Measurements from ENCODE around the gene TOR1A. TPM values are rescaled to one million over a fixed set of nuclear protein-coding genes. Genes with fewer than 3 reads are reported as not detected.

TOR1A gene
- polyA plus RNA-seq, 1 donor (not counting 4 experiments of a cell fraction or from before 2014, with no cell fraction given), result 60.6 TPM

DNA sequence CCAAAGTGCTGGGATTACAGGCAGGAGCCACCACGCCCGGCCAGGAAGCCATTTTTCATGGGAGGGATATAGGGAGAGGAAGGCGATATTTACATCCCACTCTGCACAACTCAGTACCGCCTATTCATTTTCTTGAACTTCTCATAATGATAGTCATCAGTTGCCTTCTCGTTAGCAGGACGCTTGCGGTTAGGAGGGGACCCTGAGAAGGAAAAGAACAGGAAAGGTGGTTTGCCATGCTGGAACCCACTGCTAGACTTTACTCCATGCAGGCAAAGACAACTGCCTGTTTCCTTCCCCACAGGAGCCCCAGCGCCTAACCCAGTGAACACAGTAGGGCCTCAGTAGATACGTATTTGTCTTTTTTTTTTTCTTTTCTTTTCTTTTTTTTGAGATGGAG lies 4.1 kb upstream of the TOR1A start:
- DNase-seq (ENCODE audit: low read depth, low spot score) (no peak), FAIRE-seq (no peak)
- TF ChIP-seq EZH2 (IDR thresholded peaks at IDR 0.05; ENCODE audit: low read length), result no peak
- TF ChIP-seq, protein P1, sequence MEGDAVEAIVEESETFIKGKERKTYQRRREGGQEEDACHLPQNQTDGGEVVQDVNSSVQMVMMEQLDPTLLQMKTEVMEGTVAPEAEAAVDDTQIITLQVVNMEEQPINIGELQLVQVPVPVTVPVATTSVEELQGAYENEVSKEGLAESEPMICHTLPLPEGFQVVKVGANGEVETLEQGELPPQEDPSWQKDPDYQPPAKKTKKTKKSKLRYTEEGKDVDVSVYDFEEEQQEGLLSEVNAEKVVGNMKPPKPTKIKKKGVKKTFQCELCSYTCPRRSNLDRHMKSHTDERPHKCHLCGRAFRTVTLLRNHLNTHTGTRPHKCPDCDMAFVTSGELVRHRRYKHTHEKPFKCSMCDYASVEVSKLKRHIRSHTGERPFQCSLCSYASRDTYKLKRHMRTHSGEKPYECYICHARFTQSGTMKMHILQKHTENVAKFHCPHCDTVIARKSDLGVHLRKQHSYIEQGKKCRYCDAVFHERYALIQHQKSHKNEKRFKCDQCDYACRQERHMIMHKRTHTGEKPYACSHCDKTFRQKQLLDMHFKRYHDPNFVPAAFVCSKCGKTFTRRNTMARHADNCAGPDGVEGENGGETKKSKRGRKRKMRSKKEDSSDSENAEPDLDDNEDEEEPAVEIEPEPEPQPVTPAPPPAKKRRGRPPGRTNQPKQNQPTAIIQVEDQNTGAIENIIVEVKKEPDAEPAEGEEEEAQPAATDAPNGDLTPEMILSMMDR (optimal IDR thresholded peaks at IDR 0.05 in 1 of 3, IDR thresholded peaks at IDR 0.05 in 1 of 3, conservative IDR thresholded peaks at IDR 0.05 in 1 of 3; ENCODE audit: extremely low read depth in 1 of 3, insufficient read depth in 2 of 3, low read length in 3 of 3), result no peak
- peaks cover under 1% of the 10 kb centered on the region for H3K4me1 ChIP-seq (ENCODE audit: control insufficient read depth, extremely low read depth, insufficient read depth, low read length)
- H2AFZ ChIP-seq (ENCODE audit: control insufficient read depth, low read length), result no peak overlapping the region
- H3K9me1 ChIP-seq (ENCODE audit: control insufficient read depth, extremely low read depth, insufficient read depth, low read length), result no peaks in the 10 kb centered on the region
- dilution Hi-C loops (cut with MboI; ENCODE audit: extremely low pct_ligation_motif_present, low sequenced_read_pairs), result no loop called here
- peaks cover 11 to 13% of the 10 kb centered on the region in 2 experiments for H3K36me3 ChIP-seq (ENCODE audit: control insufficient read depth in 2 of 2, extremely low read depth in 1 of 2, insufficient read depth in 2 of 2, low read length in 2 of 2)
- H3K27me3 ChIP-seq (ENCODE audit: control insufficient read depth, extremely low read depth, insufficient read depth, low read length), result no peaks in the 10 kb centered on the region
- H4K20me1 ChIP-seq (ENCODE audit: control insufficient read depth, extremely low read depth, insufficient read depth, low read length), result no peaks in the 10 kb centered on the region
- no peaks in the 10 kb centered on the region for H3K9me3 ChIP-seq (ENCODE audit: control insufficient read depth, low read depth, low read length)
- H3K27ac ChIP-seq (ENCODE audit: control insufficient read depth, insufficient read depth, low read length), result no peak overlapping the region
- no peak overlapping the region for H3K4me3 ChIP-seq (ENCODE audit: control insufficient read depth in 2 of 3, extremely low read depth in 1 of 3, insufficient read depth in 2 of 3, low read depth in 1 of 3, low read length in 3 of 3)
- no peak overlapping the region for H3K4me2 ChIP-seq (ENCODE audit: control insufficient read depth, extremely low read depth, insufficient read depth, low read depth, low read length)
- no peak overlapping the region for H3K9ac ChIP-seq (ENCODE audit: control insufficient read depth, extremely low read depth, insufficient read depth, low read length)
- H3K79me2 ChIP-seq (ENCODE audit: control insufficient read depth, insufficient read depth, low read length), result peaks cover 2% of the 10 kb centered on the region

- no peak overlapping the region for H2AFZ ChIP-seq (ENCODE audit: control insufficient read depth, low read length)
- H3K27ac ChIP-seq (ENCODE audit: control insufficient read depth, insufficient read depth, low read length), result no peak overlapping the region
- peaks cover 3% of the 10 kb centered on the region for H3K4me1 ChIP-seq (ENCODE audit: control insufficient read depth, extremely low read depth, insufficient read depth, low read length)
- H3K9ac ChIP-seq (ENCODE audit: control insufficient read depth, extremely low read depth, insufficient read depth, low read length), result no peak overlapping the region
- dilution Hi-C loops (cut with MboI; ENCODE audit: extremely low pct_ligation_motif_present, low sequenced_read_pairs), result no loop called here
- H3K79me2 ChIP-seq (ENCODE audit: control insufficient read depth, insufficient read depth, low read length), result peaks cover 13% of the 10 kb centered on the region
- no peaks in the 10 kb centered on the region for H3K27me3 ChIP-seq (ENCODE audit: control insufficient read depth, extremely low read depth, insufficient read depth, low read length)
- H3K4me2 ChIP-seq (ENCODE audit: control insufficient read depth, extremely low read depth, insufficient read depth, low read depth, low read length), result no peak overlapping the region
- no peak overlapping the region for H3K4me3 ChIP-seq (ENCODE audit: control insufficient read depth in 2 of 3, extremely low read depth in 1 of 3, insufficient read depth in 2 of 3, low read depth in 1 of 3, low read length in 3 of 3)
- H3K9me1 ChIP-seq (ENCODE audit: control insufficient read depth, extremely low read depth, insufficient read depth, low read length), result no peaks in the 10 kb centered on the region
- peaks cover 14 to 17% of the 10 kb centered on the region in 2 experiments for H3K36me3 ChIP-seq (ENCODE audit: control insufficient read depth in 2 of 2, extremely low read depth in 1 of 2, insufficient read depth in 2 of 2, low read length in 2 of 2)
- H4K20me1 ChIP-seq (ENCODE audit: control insufficient read depth, extremely low read depth, insufficient read depth, low read length), result no peaks in the 10 kb centered on the region
- TF ChIP-seq, protein P1 (optimal IDR thresholded peaks at IDR 0.05 in 1 of 3, IDR thresholded peaks at IDR 0.05 in 1 of 3, conservative IDR thresholded peaks at IDR 0.05 in 1 of 3; ENCODE audit: extremely low read depth in 1 of 3, insufficient read depth in 2 of 3, low read length in 3 of 3), result no peak
- H3K9me3 ChIP-seq (ENCODE audit: control insufficient read depth, low read depth, low read length), result no peaks in the 10 kb centered on the region
- DNase-seq (ENCODE audit: low read depth, low spot score) (no peak), FAIRE-seq (no peak)
These were observed 2.8 kb upstream of the TOR1A start for GRCh38 chr9:129826759-129827158.

Measured in keratinocyte (primary cell).